Measurements from ENCODE around the gene PTPRJ. TPM values are rescaled to one million over a fixed set of nuclear protein-coding genes. Genes with fewer than 3 reads are reported as not detected.

The PTPRJ gene
- total RNA-seq, 1 donor from 2014 or later, result 5.9 TPM

DNA sequence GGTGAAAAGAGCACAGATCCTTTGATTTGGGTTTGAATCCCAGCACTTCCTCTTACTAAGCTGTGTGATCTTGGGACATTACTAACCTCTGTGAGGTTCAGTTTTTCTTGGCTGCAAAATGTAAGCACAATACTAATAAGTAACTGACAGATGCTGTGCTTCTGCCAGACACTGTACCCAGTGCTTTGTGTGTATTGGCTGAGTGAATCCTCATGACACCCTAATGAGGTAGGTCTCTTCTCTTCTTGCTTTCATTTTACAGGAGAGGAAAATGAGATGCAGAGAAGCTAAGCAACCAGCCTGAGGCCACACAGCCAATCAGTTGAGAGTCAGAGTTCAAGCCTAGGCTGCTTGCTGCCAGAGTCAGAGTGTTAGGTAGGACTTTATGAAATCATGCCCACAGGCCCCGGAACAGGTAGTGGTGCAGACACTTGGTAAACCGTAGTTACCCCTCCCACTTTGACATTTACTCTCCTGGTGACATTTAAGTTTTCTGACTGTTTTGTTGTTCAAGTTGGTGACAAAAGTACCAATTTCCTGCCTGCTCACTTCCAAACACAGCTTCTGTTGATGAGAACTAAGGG, 21.2 kb downstream of the PTPRJ start:
- intact Hi-C loops (cut with DNase I), result no loop called here
- H3K27ac ChIP-seq, result no peak overlapping the region
- H3K4me1 ChIP-seq, result peaks cover 0 to 22% of the 10 kb centered on the region in 2 donors

DNA sequence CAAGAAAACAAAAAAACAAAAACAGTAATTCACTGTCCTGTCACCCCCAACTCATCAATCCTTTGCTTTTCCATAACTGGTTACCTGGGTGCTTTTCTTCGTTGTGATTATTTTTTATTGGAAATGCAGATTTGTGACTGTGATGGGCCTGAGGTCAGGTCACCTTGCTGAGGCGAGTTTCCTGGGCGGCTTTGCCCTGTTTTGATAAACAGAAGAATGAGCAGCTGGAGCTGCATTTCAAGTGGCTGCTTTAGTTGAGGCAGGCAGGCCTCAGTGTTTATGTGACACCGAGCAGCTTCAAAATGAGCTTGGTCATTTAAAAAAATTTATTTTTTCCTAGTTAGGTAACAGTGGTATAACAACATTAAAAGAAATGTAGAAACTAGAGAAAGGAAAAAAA, 22.2 kb downstream of the PTPRJ start:
- intact Hi-C loops (cut with DNase I), result no loop called here
- peaks cover 3 to 32% of the 10 kb centered on the region in 2 donors for H3K4me1 ChIP-seq

More for the DNA sequence above, 21.2 kb downstream of the PTPRJ start:
- Histone ChIP-seq H3K4me3 (no peak overlapping the region), H3K27me3 (no peaks in the 10 kb centered on the region), H3K36me3 (no peaks in the 10 kb centered on the region), H3K9me3 (no peaks in the 10 kb centered on the region)
- TF ChIP-seq, protein P1, sequence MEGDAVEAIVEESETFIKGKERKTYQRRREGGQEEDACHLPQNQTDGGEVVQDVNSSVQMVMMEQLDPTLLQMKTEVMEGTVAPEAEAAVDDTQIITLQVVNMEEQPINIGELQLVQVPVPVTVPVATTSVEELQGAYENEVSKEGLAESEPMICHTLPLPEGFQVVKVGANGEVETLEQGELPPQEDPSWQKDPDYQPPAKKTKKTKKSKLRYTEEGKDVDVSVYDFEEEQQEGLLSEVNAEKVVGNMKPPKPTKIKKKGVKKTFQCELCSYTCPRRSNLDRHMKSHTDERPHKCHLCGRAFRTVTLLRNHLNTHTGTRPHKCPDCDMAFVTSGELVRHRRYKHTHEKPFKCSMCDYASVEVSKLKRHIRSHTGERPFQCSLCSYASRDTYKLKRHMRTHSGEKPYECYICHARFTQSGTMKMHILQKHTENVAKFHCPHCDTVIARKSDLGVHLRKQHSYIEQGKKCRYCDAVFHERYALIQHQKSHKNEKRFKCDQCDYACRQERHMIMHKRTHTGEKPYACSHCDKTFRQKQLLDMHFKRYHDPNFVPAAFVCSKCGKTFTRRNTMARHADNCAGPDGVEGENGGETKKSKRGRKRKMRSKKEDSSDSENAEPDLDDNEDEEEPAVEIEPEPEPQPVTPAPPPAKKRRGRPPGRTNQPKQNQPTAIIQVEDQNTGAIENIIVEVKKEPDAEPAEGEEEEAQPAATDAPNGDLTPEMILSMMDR (IDR thresholded peaks at IDR 0.05), result no peak
- DNase-seq (ENCODE audit: low spot score in 2 of 2), result no peak

DNA sequence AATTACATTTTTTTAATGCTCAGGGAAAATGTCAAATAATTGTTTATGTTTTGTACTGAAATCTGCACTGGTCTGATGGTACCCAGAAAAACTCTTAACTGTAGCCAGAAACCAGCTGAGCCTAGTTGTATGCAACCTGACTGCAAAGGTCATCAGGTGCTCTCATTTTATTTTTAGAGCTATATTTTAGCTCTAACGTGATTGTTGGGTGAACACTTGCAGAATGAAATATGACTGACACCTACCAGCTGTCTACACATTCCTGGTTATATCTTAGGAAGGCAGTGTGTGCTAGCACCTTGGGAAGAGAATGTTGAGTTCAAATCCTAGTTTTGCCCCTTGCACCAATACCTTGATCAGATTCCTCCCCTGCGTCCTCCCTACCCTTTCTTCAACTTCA, 23.6 kb downstream of the PTPRJ start:
- no peak overlapping the region for H3K27ac ChIP-seq
- no peak overlapping the region for H3K4me3 ChIP-seq
- TF ChIP-seq, protein P1 (IDR thresholded peaks at IDR 0.05), result no peak
- H3K36me3 ChIP-seq, result no peaks in the 10 kb centered on the region
- no peaks in the 10 kb centered on the region for H3K9me3 ChIP-seq
- intact Hi-C loops (cut with DNase I), result no loop called here
- peaks cover 3 to 32% of the 10 kb centered on the region in 2 donors for H3K4me1 ChIP-seq
- H3K27me3 ChIP-seq, result no peaks in the 10 kb centered on the region
- DNase-seq (ENCODE audit: low spot score in 2 of 2), result no peak

More for the DNA sequence above, 22.2 kb downstream of the PTPRJ start:
- Histone ChIP-seq H3K9me3 (no peaks in the 10 kb centered on the region), H3K4me3 (no peak overlapping the region), H3K36me3 (no peaks in the 10 kb centered on the region), H3K27ac (no peak overlapping the region), H3K27me3 (no peaks in the 10 kb centered on the region)
- no peak for DNase-seq (ENCODE audit: low spot score in 2 of 2)
- TF ChIP-seq, protein P1 (IDR thresholded peaks at IDR 0.05), result no peak

DNA sequence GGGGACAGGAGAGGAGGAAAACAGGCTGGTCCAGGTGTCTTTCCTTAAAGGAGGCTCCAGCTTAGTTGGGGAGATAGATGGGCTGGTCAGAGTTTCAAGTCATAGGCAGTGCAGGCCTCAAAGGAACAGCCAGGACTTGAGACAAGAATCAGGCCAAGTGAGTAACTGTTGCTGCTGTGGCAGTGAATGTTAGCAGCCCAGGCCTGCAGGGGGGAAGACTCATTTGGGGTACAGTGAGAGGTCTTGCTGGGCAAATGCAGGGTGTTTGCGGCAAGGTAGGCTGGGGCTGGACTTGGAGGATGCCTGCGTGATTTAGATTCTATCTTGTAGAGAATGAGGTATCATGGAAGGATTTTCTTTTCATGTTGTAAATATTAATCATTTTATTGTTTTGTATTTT, 24.1 kb downstream of the PTPRJ start:
- H3K4me1 ChIP-seq, result peaks cover 3 to 32% of the 10 kb centered on the region in 2 donors
- no peak overlapping the region for H3K4me3 ChIP-seq
- DNase-seq (ENCODE audit: low spot score in 2 of 2), result no peak
- no peaks in the 10 kb centered on the region for H3K9me3 ChIP-seq
- TF ChIP-seq, protein P1 (IDR thresholded peaks at IDR 0.05), result no peak
- intact Hi-C loops (cut with DNase I), result no loop called here
- no peak overlapping the region for H3K27ac ChIP-seq
- H3K27me3 ChIP-seq, result no peaks in the 10 kb centered on the region
- no peaks in the 10 kb centered on the region for H3K36me3 ChIP-seq

DNA sequence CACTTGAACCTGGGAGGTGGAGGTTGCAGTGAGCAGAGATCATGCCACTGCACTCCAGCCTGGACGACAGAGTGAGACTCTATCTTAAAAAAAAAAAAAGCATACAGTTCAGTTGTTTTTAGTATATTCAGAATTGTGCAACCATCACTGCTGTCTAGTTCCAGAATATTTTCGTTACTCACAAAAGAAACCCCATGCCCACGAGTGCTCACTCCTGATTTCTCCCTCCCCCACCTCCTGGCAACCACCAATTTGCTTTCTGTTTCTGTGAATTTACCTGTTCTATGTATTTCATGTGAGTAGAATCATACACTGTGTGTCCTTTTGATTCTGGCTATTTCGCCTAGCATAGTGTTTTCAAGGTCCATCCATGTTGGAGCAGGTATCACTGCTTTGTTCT, 24.8 kb downstream of the PTPRJ start:
- intact Hi-C loops (cut with DNase I), result loop anchor here (5.0 kb wide), 1 partner anchor 77 kb away; no protein-coding TSS in a partner anchor
- Histone ChIP-seq H3K9me3 (no peaks in the 10 kb centered on the region), H3K27me3 (no peaks in the 10 kb centered on the region), H3K27ac (peak overlapping the region in 1 of 2 donors; percentile 19), H3K36me3 (no peaks in the 10 kb centered on the region), H3K4me1 (peaks cover 3 to 32% of the 10 kb centered on the region in 2 donors), H3K4me3 (no peak overlapping the region)
- no peak for DNase-seq (ENCODE audit: low spot score in 2 of 2)
- TF ChIP-seq, protein P1 (IDR thresholded peaks at IDR 0.05), result no peak

Data from ascending aorta (tissue), 2 donors.